Skeletal muscle tissue (tissue), 5 donors: ENCODE measurements around the gene XPNPEP3. TPM values are rescaled to one million over a fixed set of nuclear protein-coding genes. Genes with fewer than 3 reads are reported as not detected.

Source experiments
- H3K27ac ChIP-seq: one replicate; pipeline ENCODE4 v1.7.0; 2013; ENCODE audit warnings: mild to moderate bottlenecking, low read depth, low read length, inconsistent platforms
- H3K27me3 ChIP-seq, 3 donors: one replicate each; pipeline ENCODE4 v1.7.0; 2013; ENCODE audit warnings: low read length in 3 of 3; ENCODE audit not compliant: control insufficient read depth in 3 of 3, insufficient read depth in 3 of 3
- H3K36me3 ChIP-seq, 3 donors: one replicate each; pipeline ENCODE4 v1.7.0; 2013; ENCODE audit warnings: low read length in 3 of 3; ENCODE audit not compliant: control insufficient read depth in 3 of 3, insufficient read depth in 3 of 3
- H3K4me1 ChIP-seq, 3 donors: one replicate each; pipeline ENCODE4 v1.7.0; 2013; ENCODE audit warnings: low read length in 3 of 3, mild to moderate bottlenecking in 3 of 3; ENCODE audit not compliant: control insufficient read depth in 3 of 3, insufficient read depth in 3 of 3
- H3K4me3 ChIP-seq, 3 donors: one replicate each; pipeline ENCODE4 v1.7.0; 2013; ENCODE audit warnings: low read length in 3 of 3
- H3K9ac ChIP-seq, 3 donors: one replicate each; pipeline ENCODE4 v1.7.0; 2013; ENCODE audit warnings: low read length in 3 of 3, mild to moderate bottlenecking in 3 of 3, moderate library complexity in 2 of 3, low read depth in 1 of 3
- H3K9me3 ChIP-seq, 3 donors: one replicate each; pipeline ENCODE4 v1.7.0; 2013; ENCODE audit warnings: low read length in 3 of 3; ENCODE audit not compliant: control insufficient read depth in 3 of 3
- small RNA-seq: library from RNA; depleted of rRNA; stranded (forward); fragments of <200 nt; gene quantifications from one replicate; pipeline ENCODE3, GENCODE V24; 2014
- total RNA-seq: library from RNA; depleted of rRNA; stranded (reverse); fragments of >200 nt; gene quantifications from one replicate; pipeline ENCODE4 v1.2.3, GENCODE V29; 2014
- donor health status: Osteomylitis.

Gene XPNPEP3
- total RNA-seq, 1 donor from 2014 or later: 8.9 TPM

- H3K36me3 ChIP-seq: peaks cover 24 to 31% (median 27%) of the 10 kb centered on the region in 3 donors
Observed at GRCh38 chr22:40973144-40973543, 116.2 kb downstream of the XPNPEP3 start.

GRCh38 chr22:40975366-40975765 is 118.4 kb downstream of the XPNPEP3 start:
- Histone ChIP-seq H3K36me3 (peaks cover 14 to 20% (median 18%) of the 10 kb centered on the region in 3 donors), H3K9me3 (no peaks in the 10 kb centered on the region), H3K27ac (no peak overlapping the region), H3K4me1 (no peaks in the 10 kb centered on the region), H3K27me3 (no peaks in the 10 kb centered on the region), H3K4me3 (no peak overlapping the region), H3K9ac (no peak overlapping the region)

More at GRCh38 chr22:40973144-40973543, 116.2 kb downstream of the XPNPEP3 start:
- Histone ChIP-seq H3K4me3 (no peak overlapping the region), H3K27ac (no peak overlapping the region), H3K4me1 (no peaks in the 10 kb centered on the region), H3K9ac (no peak overlapping the region), H3K27me3 (no peaks in the 10 kb centered on the region), H3K9me3 (no peaks in the 10 kb centered on the region)

- H3K9me3 ChIP-seq: no peaks in the 10 kb centered on the region
- no peaks in the 10 kb centered on the region for H3K4me1 ChIP-seq
- H3K36me3 ChIP-seq: peaks cover 7 to 11% (median 11%) of the 10 kb centered on the region in 3 donors
- no peak overlapping the region for H3K27ac ChIP-seq
- no peak overlapping the region for H3K9ac ChIP-seq
- no peak overlapping the region for H3K4me3 ChIP-seq
- H3K27me3 ChIP-seq: no peaks in the 10 kb centered on the region
Observed at GRCh38 chr22:40976866-40977700, 120.1 kb downstream of the XPNPEP3 start.

DNA sequence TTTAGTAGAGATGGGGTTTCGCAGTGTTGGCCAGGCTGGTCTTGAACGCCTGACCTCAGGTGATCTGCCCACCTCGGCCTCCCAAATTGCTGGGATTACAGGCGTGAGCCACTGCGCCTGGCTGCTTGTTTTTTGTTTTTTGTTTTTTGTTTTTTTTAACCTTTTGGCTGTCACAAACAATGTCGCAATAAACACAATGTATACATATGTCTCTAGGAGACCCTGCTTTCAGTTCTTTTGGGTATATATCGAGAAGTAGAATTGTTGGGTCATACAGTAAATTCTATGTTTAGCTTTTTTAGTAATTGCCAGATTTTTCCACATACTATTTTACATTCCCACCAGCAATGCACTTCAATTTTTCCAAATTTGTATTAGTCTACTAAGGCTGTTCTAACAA is 122.2 kb downstream of the XPNPEP3 start:
- Histone ChIP-seq H3K36me3 (no peaks in the 10 kb centered on the region), H3K27me3 (no peaks in the 10 kb centered on the region), H3K4me1 (peaks cover 4 to 12% (median 6%) of the 10 kb centered on the region in 3 donors), H3K9me3 (no peaks in the 10 kb centered on the region), H3K27ac (no peak overlapping the region), H3K4me3 (no peak overlapping the region), H3K9ac (no peak overlapping the region)

DNA sequence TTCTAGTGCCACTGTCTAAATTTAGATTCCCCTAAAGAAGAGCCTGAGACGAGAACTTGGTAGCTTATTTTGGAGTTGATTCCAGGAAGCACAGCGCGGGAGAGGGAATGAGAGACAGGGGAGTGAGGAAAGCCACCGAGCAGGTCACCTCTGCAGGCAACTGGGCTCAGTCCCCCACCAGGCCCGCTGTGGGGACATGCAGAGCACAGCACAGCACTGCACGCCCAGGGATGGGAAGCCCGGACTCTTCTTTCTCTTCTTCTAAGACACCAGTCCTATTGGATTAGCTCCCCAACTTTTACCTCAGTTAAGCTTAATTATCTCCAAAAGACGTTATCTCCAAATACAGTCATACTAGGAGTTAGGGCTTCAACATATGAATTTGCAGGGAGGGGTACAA is 122.9 kb downstream of the XPNPEP3 start:
- H3K9me3 ChIP-seq: no peaks in the 10 kb centered on the region
- no peak overlapping the region for H3K4me3 ChIP-seq
- no peaks in the 10 kb centered on the region for H3K36me3 ChIP-seq
- H3K9ac ChIP-seq: no peak overlapping the region
- H3K27me3 ChIP-seq: no peaks in the 10 kb centered on the region
- no peak overlapping the region for H3K27ac ChIP-seq
- H3K4me1 ChIP-seq: peaks cover 4 to 12% (median 6%) of the 10 kb centered on the region in 3 donors

Small RNAs within 50 kb of the gene (small RNA-seq; reads per million reads assigned to genes)
- gene MIR4766 (not detected), gene RF00017 (not detected), gene RNU6-379P (not detected)

Other genes with a start within 250 kb of the XPNPEP3 start
- gene MRTFA, start 220.4 kb upstream of the XPNPEP3 start, total RNA-seq: 25.6 TPM
- 1.6 TPM for gene MCHR1, start 177.7 kb upstream of the XPNPEP3 start, total RNA-seq
- 12.5 TPM for gene SLC25A17, start 37.8 kb upstream of the XPNPEP3 start, total RNA-seq
- gene ST13, start 509 bp upstream of the XPNPEP3 start, total RNA-seq: 203 TPM
- not detected for gene DNAJB7, start 5.0 kb downstream of the XPNPEP3 start, total RNA-seq
- 96.0 TPM for gene RBX1, start 94.2 kb downstream of the XPNPEP3 start, total RNA-seq
- 57.9 TPM for gene EP300, start 235.4 kb downstream of the XPNPEP3 start, total RNA-seq